Astrocyte (in vitro differentiated cells and primary cell): ENCODE data around the gene WDHD1. TPM values are rescaled to one million over a fixed set of nuclear protein-coding genes. Genes with fewer than 3 reads are reported as not detected.
"Not testable (repeated sequence)": the region's sequence is repeated elsewhere in the genome, so short reads cannot be mapped to it uniquely, and the experiment has no call there.

Source experiments
- DNase-seq: peaks from one replicate; pipeline ENCODE4 v3.0.0-alpha.2; 2010; ENCODE audit warnings: low read depth
- FAIRE-seq: peaks from 2 replicates; lab custom pipeline; 2011; peaks lifted over from hg19 to GRCh38; lab: Jason Lieb, UNC
- H2AFZ ChIP-seq: 2 replicates; pipeline ENCODE4 v1.6.0; 2012; ENCODE audit warnings: low read depth, low read length, inconsistent platforms
- H3K27ac ChIP-seq: 2 replicates; pipeline ENCODE4 v1.5.1; 2011; ENCODE audit warnings: low read depth, low read length, inconsistent platforms
- H3K27me3 ChIP-seq: 2 replicates; pipeline ENCODE4 v1.6.0; 2011; ENCODE audit warnings: low read length, inconsistent platforms; ENCODE audit not compliant: insufficient read depth
- H3K36me3 ChIP-seq: 2 replicates; pipeline ENCODE4 v1.5.1; 2011; ENCODE audit warnings: low read length, inconsistent platforms; ENCODE audit not compliant: insufficient read depth
- H3K4me1 ChIP-seq: 2 replicates; pipeline ENCODE4 v1.5.1; 2011; ENCODE audit warnings: low read length, inconsistent platforms; ENCODE audit not compliant: insufficient read depth
- H3K4me2 ChIP-seq: 2 replicates; pipeline ENCODE4 v1.6.0; 2012; ENCODE audit warnings: low read length, inconsistent platforms
- H3K4me3 ChIP-seq: 2 replicates; pipeline ENCODE4 v1.5.1; 2011; ENCODE audit warnings: low read depth, mild to moderate bottlenecking, low read length, inconsistent platforms; ENCODE audit not compliant: insufficient read depth
- H3K79me2 ChIP-seq: 2 replicates; pipeline ENCODE4 v1.6.0; 2012; ENCODE audit warnings: mild to moderate bottlenecking, low read length, inconsistent platforms; ENCODE audit not compliant: insufficient read depth
- H3K9ac ChIP-seq: 2 replicates; pipeline ENCODE4 v1.6.0; 2012; ENCODE audit warnings: mild to moderate bottlenecking, low read length, inconsistent platforms
- H3K9me3 ChIP-seq: 2 replicates; pipeline ENCODE4 v1.5.1; 2012; ENCODE audit warnings: low read depth, mild to moderate bottlenecking, low read length, inconsistent platforms; ENCODE audit not compliant: insufficient read depth
- H4K20me1 ChIP-seq: 2 replicates; pipeline ENCODE4 v1.6.0; 2012; ENCODE audit warnings: low read length, inconsistent platforms; ENCODE audit not compliant: insufficient read depth
- H3K27ac Mint-ChIP-seq: one replicate; pipeline ENCODE4 v1.8.0; 2021; ENCODE audit warnings: mild to moderate bottlenecking, mixed read lengths; ENCODE audit not compliant: unreplicated experiment
- H3K27me3 Mint-ChIP-seq: one replicate; pipeline ENCODE4 v1.8.0; 2021; ENCODE audit warnings: low read depth, mixed read lengths; ENCODE audit not compliant: unreplicated experiment
- H3K36me3 Mint-ChIP-seq: one replicate; pipeline ENCODE4 v1.8.0; 2021; ENCODE audit warnings: low read depth, mixed read lengths; ENCODE audit not compliant: unreplicated experiment
- H3K4me1 Mint-ChIP-seq: one replicate; pipeline ENCODE4 v1.8.0; 2021; ENCODE audit warnings: low read depth, mixed read lengths; ENCODE audit not compliant: unreplicated experiment
- H3K4me3 Mint-ChIP-seq: one replicate; pipeline ENCODE4 v1.8.0; 2021; ENCODE audit warnings: mild to moderate bottlenecking, moderate library complexity, mixed read lengths; ENCODE audit not compliant: unreplicated experiment
- H3K9me3 Mint-ChIP-seq: one replicate; pipeline ENCODE4 v1.8.0; 2021; ENCODE audit warnings: mild to moderate bottlenecking, mixed read lengths; ENCODE audit not compliant: unreplicated experiment
- CTCF ChIP-seq: IDR thresholded peaks from 2 replicates; pipeline ENCODE4 v1.5.1; 2011; ENCODE audit warnings: low read depth, mild to moderate bottlenecking, inconsistent platforms, low read length, moderate library complexity; ENCODE audit not compliant: insufficient read depth
- EZH2 ChIP-seq: IDR thresholded peaks from 2 replicates; pipeline ENCODE4 v1.6.1; 2012; ENCODE audit warnings: mild to moderate bottlenecking, low read length, inconsistent platforms; ENCODE audit not compliant: insufficient read depth
- total RNA-seq: library from RNA; stranded (reverse); gene quantifications from 2 replicates; pipeline ENCODE4 v1.2.1, GENCODE V29; 2021

WDHD1 gene
- total RNA-seq, 1 donor from 2014 or later: 9.3 TPM

- Mint-ChIP-seq H3K4me3 (peak overlapping the region; percentile 96), H3K4me1 (peaks cover 26% of the 10 kb centered on the region), H3K9me3 (no peaks in the 10 kb centered on the region), H3K27me3 (no peaks in the 10 kb centered on the region), H3K27ac (peak overlapping the region; percentile 7), H3K36me3 (no peaks in the 10 kb centered on the region)
- H3K9ac ChIP-seq: peak overlapping the region; percentile 93
- no peaks in the 10 kb centered on the region for H3K27me3 ChIP-seq
- H3K4me1 ChIP-seq: peaks cover 23% of the 10 kb centered on the region
- H3K4me2 ChIP-seq: peak overlapping the region; percentile 87
- H3K36me3 ChIP-seq: no peaks in the 10 kb centered on the region
- H4K20me1 ChIP-seq: peaks cover 28% of the 10 kb centered on the region
- H3K4me3 ChIP-seq: peak overlapping the region; percentile 94
- H3K79me2 ChIP-seq: peaks cover 73% of the 10 kb centered on the region
- no peak for FAIRE-seq
- H3K9me3 ChIP-seq: no peaks in the 10 kb centered on the region
- peak overlapping the region; percentile 89 for H2AFZ ChIP-seq
- TF ChIP-seq EZH2: no peak
- no peak for TF ChIP-seq CTCF
- DNase-seq: no peak
- peak overlapping the region; percentile 92 for H3K27ac ChIP-seq
Measured at GRCh38 chr14:55026441-55026792, 482 bp downstream of the WDHD1 start.

GRCh38 chr14:55025948-55026347 is 951 bp downstream of the WDHD1 start:
- H3K27me3 ChIP-seq: no peaks in the 10 kb centered on the region
- H3K9me3 ChIP-seq: no peaks in the 10 kb centered on the region
- H3K4me3 Mint-ChIP-seq: peak overlapping the region; percentile 96
- FAIRE-seq: no peak
- H3K36me3 Mint-ChIP-seq: no peaks in the 10 kb centered on the region
- H3K4me1 Mint-ChIP-seq: peaks cover 21% of the 10 kb centered on the region
- H3K27me3 Mint-ChIP-seq: no peaks in the 10 kb centered on the region
- H3K4me2 ChIP-seq: peak overlapping the region; percentile 87
- peak overlapping the region; percentile 93 for H3K9ac ChIP-seq
- H3K27ac ChIP-seq: peak overlapping the region; percentile 92
- peaks cover 23% of the 10 kb centered on the region for H3K4me1 ChIP-seq
- no peaks in the 10 kb centered on the region for H3K36me3 ChIP-seq
- TF ChIP-seq EZH2: no peak
- TF ChIP-seq CTCF: no peak
- no peak for DNase-seq
- peak overlapping the region; percentile 82 for H3K27ac Mint-ChIP-seq
- peak overlapping the region; percentile 89 for H2AFZ ChIP-seq
- H3K9me3 Mint-ChIP-seq: no peaks in the 10 kb centered on the region
- H3K4me3 ChIP-seq: peak overlapping the region; percentile 94
- H3K79me2 ChIP-seq: peaks cover 69% of the 10 kb centered on the region
- H4K20me1 ChIP-seq: peaks cover 23% of the 10 kb centered on the region

- H3K4me2 ChIP-seq, H3K27me3 Mint-ChIP-seq, H3K36me3 ChIP-seq, H2AFZ ChIP-seq, H3K36me3 Mint-ChIP-seq, H3K4me3 Mint-ChIP-seq, H3K4me3 ChIP-seq, H3K9me3 ChIP-seq, H3K9ac ChIP-seq, FAIRE-seq, H3K9me3 Mint-ChIP-seq, H3K27ac ChIP-seq, H3K27me3 ChIP-seq, H3K27ac Mint-ChIP-seq, DNase-seq: not testable (repeated sequence)
- H3K79me2 ChIP-seq: peaks cover 59% of the 10 kb centered on the region
- H3K4me1 Mint-ChIP-seq: peaks cover 18% of the 10 kb centered on the region
- peaks cover 22% of the 10 kb centered on the region for H3K4me1 ChIP-seq
- peaks cover 12% of the 10 kb centered on the region for H4K20me1 ChIP-seq
Measured at GRCh38 chr14:55024365-55024764, 2.5 kb downstream of the WDHD1 start.
